Measurements from ENCODE around the gene FAM216B.
"Not testable (repeated sequence)": the region's sequence is repeated elsewhere in the genome, so short reads cannot be mapped to it uniquely, and the experiment has no call there.

FAM216B gene

GRCh38 chr13:42786715-42787114 lies 5.3 kb downstream of the FAM216B start:
- DNase-seq (ENCODE audit: low read depth) = no peak

DNA sequence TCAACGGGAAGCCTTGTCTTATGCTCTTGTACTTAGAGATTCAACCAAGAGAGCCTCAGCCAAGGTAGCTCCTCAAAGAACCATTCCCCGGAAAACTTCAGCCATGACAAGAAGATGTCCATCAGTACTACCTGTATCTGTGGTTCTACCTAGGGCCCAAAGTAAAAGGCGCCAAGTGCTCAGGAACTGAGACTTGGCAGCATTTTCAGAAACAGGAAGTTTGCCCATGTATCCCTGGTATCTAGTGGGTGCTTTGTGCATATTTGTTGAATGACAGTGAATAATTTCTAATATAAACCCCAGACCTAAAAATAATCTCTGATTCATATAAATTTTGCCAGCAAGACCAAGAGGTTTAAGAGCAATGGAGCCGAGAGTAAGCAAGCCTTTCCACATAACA lies 7.2 kb downstream of the FAM216B start:
- no peak for DNase-seq (ENCODE audit: low read depth)

GRCh38 chr13:42792154-42792553 lies 10.8 kb downstream of the FAM216B start:
- DNase-seq (ENCODE audit: low read depth) = no peak

DNA sequence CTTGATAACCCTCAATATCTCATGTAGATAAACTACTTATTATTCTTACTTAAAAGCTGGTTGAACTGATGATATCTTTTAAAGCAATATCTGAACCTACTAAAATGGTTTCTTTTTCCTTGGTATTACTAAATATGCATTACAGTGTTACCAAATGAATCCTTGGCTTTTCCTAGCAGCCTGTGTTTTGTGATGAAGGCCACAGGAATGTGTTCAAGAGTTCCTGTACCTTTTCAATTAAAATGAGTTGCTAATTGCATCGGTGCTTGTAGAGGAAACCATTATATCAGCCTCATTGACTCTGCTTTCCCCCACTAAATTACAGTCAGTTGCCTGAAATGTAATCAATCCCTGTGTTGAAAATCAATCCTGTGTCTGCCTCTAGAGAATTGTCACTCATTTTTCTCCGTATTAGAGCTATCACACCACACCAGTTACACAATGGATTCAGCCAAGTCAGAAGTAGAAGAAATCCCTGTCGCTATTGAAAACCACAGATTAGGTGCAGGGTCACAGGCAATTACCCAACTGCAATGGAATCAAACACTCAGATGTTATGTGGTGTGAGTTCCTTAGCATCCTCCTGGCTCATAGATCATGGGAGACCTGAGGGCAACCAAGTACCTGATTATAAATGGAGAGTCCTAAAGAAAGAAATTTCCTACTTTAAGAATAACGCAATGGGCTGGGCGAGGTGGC lies 13.3 kb downstream of the FAM216B start:
- DNase-seq (ENCODE audit: low read depth) = no peak

DNA sequence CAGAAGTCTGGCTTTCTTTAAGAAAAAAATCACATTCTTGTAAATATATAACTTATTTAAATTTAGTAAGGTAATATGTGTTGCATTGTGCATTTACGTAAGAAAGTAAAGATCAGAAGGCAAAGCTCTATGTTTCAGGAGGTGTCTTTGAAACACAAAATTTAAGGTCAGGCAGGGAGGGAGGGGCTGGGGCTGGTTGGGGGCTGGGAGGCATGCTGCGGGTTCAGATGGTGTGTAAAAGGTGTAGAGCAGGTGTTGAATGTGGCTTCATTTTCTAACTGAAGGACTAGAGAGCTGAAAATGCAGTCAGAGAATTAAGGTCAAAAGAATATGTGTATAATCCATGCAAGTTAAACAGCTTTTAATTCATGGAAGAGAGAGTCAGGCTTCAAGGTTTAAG lies 14.3 kb downstream of the FAM216B start:
- DNase-seq (ENCODE audit: low read depth) = no peak

- DNase-seq (ENCODE audit: low read depth) = no peak
These were observed 15.5 kb downstream of the FAM216B start for GRCh38 chr13:42796747-42797356.

DNA sequence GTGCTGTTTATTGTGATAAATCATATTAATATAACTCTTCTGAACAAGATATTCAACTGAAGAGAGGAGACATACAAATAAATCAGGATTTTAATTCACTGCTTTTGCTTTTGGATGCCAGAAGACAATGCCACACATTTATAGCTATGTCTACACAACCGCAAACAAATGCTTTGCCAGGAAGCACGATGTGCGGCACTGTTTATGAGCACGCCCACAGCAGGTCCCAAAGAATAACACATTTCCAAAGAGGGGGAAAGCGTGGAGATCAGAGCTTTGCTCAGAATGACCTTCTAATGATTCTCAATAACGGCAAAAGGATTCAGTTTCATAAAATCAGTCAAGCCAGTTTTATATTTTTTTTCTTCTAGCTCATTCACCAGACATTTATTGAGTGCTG lies 16.7 kb downstream of the FAM216B start:
- no peak for DNase-seq (ENCODE audit: low read depth)

DNA sequence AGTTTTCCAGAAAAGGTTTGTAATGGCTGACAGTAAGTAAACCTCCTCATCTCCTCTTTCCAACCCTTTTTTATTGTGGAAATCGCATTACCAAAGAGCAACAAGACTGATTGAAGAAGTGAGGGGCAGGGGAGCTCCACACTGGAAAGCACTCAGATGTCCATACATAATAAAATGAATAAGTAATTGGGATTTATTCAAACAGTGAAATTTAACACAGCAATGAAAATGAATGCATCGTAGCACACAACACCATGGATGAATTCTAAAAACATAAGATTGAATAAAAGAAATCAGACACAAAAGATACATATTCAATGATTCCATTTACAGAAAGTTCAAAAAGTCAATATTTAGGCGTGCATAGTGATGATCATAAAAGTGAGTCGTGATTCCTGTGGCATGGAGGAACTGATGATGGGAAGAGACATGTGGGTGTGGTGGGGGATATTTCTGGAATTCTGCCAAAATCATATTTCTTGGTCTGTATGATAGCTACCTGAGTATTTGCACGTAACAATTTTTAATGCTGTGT lies 18.8 kb downstream of the FAM216B start:
- no peak for DNase-seq (ENCODE audit: low read depth)

DNA sequence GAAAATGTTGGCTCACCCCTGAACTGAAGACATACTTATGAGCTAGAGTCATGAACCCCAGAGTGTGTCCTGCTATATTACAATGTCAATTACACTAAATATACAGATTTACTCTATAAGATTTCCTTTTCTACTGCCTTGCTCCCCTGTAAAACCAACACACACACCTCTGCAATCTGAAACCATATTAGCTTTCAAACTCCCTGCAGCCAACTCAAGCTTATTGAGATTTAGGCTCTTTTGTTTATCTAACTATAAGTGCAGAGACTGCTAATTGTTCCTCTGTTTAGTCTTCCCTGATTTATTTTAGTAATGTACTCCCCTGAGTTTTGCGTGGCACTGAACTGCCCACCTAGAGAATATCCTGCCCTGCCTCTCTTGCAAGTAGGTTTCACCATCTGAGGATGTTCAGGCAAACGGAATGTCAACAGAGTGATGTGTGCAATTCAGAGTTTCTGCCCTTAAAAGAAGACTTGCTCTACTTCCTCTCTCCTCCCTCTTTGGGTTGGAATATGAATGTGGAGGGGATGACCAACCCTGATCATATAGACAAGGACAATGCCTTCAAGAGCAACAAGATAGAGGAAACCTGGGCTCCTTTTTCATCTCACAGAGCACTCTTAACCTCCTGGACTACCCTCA lies 22.3 kb downstream of the FAM216B start:
- no peak for DNase-seq (ENCODE audit: low read depth)

GRCh38 chr13:42804244-42804874 lies 23.0 kb downstream of the FAM216B start:
- no peak for DNase-seq (ENCODE audit: low read depth)

DNA sequence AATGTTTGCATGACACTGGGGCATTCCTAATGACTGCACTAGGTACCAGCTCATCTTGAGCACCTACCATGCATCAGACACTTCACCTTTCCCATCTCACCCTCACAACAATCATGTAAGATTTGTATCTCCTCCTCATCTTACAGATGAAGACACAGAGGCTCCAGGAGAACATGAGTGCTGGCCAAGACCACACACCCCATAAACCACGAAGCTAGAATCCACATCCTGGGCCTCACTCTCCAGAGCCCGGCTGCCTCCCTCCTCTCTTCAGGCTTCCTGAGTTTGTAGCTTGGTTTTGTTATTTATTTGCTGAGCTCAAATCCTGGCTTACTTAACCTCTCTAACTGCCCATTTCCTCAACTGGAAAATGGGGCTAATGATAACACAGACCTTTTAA lies 25.9 kb downstream of the FAM216B start:
- DNase-seq (ENCODE audit: low read depth) = no peak

DNA sequence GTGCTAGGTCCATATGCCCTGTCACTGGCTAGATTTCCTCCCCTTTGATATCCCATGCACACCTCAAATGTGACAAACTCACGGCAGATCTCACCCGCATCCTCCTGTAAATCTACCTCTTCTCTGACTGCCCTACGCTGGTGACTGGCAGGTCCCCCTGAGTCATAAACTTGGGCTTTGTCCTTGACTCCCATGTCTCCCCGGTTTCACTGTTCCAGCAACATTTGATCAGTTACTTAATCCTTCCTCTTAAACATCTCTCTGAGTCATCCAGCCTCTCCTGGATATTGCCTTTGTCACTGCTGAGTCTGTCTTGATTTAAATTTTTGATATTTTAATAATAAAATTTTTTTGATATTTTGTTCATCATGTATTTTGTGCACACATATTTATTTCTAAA lies 26.5 kb downstream of the FAM216B start:
- no peak for DNase-seq (ENCODE audit: low read depth)

DNA sequence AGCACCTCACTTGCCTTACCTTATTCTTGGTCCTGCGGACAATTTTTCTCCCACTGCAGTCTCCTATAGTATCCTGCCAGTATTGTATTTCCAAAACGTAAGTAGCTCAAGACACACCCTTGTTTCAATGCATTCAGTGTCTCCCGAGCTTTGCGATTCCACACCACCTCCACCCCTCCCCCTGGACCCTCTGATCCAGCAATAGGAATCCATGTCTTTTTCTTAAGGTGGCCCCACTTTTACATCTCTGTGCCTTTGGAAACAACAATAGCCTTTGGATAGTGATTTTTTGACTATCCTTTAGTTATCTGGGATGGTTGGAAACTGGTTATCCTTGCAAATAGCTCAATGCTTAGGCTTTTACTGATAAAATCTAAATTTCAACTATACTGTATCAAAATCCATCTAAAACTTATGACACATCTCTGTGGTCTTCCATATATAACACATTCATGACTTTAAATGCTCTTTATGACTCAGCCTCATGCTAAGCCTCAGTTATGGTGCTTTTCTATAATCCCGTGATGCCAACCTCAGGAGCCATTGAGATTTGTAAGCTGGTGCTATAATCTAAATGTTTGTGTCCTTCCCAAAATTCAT lies 27.1 kb downstream of the FAM216B start:
- DNase-seq (ENCODE audit: low read depth) = no peak

GRCh38 chr13:42812316-42812715 lies 30.9 kb downstream of the FAM216B start:
- DNase-seq (ENCODE audit: low read depth) = no peak

- no peak for DNase-seq (ENCODE audit: low read depth)
These were observed 33.5 kb downstream of the FAM216B start for GRCh38 chr13:42814868-42815267.

DNA sequence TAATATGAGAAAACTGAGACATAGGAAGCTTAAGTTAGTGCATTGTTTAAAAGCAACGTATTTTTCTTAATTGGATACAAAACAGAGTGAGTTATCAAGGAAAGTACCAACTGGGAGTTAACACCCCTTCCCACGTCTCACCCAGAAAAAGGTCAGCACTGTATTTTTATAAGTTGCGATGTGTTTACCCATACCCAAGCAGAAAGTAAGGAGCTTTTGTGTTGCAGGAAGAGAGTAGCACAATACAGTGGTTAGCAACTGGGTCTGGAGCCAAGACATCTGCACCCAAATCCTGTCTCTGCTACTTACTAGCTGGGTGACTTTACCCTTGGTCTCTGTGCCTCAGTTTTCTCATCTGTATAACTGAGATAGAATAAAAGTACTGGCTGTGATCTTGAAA lies 34.3 kb downstream of the FAM216B start:
- no peak for DNase-seq (ENCODE audit: low read depth)

- no peak for DNase-seq (ENCODE audit: low read depth)
These were observed 35.2 kb downstream of the FAM216B start for GRCh38 chr13:42816538-42816937.

GRCh38 chr13:42819687-42820086 lies 38.3 kb downstream of the FAM216B start:
- DNase-seq (ENCODE audit: low read depth) = not testable (repeated sequence)

- no peak for DNase-seq (ENCODE audit: low read depth)
These were observed 39.1 kb downstream of the FAM216B start for GRCh38 chr13:42820451-42820850.

GRCh38 chr13:42821437-42821836 lies 40.1 kb downstream of the FAM216B start:
- no peak for DNase-seq (ENCODE audit: low read depth)

GRCh38 chr13:42832341-42833096 lies 51.1 kb downstream of the FAM216B start:
- no peak for DNase-seq (ENCODE audit: low read depth)

DNA sequence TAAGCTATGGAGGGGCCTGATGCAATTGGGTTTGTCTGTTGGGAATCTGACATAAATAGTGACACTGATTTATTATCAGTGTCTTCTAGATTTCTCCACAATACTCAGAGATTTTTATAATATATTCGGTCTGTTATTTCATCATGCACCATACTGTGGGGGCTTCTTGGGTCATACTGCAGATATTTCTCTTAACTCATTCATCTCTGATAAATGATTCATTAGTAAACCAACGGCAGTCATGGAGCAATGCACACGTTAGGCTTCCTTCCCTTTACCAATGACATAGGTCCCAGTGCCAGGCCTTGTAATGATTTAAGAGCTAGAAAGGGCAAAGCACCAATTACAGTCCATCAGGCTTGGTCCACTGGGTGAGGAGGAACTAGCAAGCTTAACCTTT lies 53.6 kb downstream of the FAM216B start:
- DNase-seq (ENCODE audit: low read depth) = no peak

Data from CMK (cell line).